GM18867 (cell line): ENCODE measurements around the gene PGS1.

Source experiments
- ATAC-seq: cut with Tn5 transposase; IDR thresholded peaks from one replicate; pipeline ENCODE4 v1.9.1; 2021; ENCODE audit warnings: mild to moderate bottlenecking, moderate library complexity; ENCODE audit not compliant: unreplicated experiment

Gene PGS1

DNA sequence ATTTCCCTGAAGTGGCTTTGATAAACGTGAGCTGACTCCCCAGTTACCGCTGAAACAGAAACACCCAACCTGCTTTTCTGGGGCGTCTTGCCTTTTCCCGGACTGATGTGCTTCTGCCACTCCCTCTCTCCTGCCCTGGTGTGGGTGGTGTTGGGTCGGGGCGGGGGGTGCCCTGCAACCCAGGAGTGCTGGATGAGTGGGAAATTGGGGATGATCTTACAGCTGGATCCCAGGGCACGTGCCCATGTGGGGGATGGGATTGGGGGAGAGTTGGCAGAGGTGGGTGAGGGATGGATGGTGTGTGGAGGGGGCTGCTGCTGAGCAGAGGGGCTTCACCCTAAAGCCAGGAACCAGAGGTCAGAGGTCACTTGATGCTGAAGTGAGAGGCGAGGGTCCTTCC is 28.5 kb downstream of the PGS1 start:
- ATAC-seq: no peak

GRCh38 chr17:78407387-78408000 is 29.0 kb downstream of the PGS1 start:
- ATAC-seq: no peak

- ATAC-seq: no peak
These were observed 30.1 kb downstream of the PGS1 start for GRCh38 chr17:78408476-78409050.

GRCh38 chr17:78409191-78409928 is 30.9 kb downstream of the PGS1 start:
- ATAC-seq: no peak

- ATAC-seq: no peak
These were observed 32.9 kb downstream of the PGS1 start for GRCh38 chr17:78411241-78411857.

GRCh38 chr17:78412403-78412802 is 34.0 kb downstream of the PGS1 start:
- ATAC-seq: no peak

GRCh38 chr17:78414178-78415162 is 36.0 kb downstream of the PGS1 start:
- ATAC-seq: no peak

DNA sequence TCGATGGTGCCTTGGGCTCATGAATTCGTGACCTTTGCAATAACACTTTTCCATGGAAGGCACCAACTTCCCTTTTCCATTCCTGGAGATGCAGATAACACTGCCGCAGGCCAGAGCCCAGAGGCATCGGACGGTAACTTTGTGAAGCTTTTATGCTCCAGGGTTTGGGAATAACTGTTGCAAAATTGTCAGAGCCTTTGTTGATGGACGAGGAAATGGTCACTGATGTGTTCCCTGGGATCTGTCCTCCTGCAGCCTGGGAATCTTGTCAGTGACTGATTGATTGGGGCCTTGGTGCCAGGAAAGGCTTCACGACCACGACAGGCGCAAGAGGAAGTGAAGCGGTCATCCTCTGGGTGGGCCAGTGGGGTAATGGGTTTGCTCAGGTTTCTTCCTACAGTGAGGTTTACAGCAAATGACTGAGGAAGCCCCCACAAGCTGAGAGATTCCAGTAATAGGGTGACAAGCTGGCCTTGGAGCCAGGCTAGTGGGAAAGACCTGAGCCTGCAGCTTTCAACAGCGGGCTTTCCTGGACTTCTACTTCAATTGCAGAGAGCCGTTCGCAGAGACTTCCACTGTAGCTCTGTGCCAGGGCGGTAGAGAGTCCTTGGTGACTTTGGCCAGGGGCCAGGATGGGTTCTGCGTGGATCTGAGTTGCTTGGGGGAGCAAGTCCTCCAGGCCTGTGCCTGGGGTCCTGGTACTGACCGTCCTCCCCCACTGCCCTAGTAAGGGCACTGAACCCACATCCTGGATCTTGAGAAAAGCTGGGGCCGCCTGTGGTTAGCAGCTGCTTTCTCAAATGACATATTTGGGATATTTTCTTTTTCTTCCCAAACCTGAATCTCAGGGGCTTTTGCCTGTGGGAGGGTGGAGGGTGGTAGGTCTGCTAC is 37.6 kb downstream of the PGS1 start:
- no peak for ATAC-seq

GRCh38 chr17:78416791-78417530 is 38.5 kb downstream of the PGS1 start:
- no peak for ATAC-seq

- no peak for ATAC-seq
These were observed 39.1 kb downstream of the PGS1 start for GRCh38 chr17:78417531-78417909.

DNA sequence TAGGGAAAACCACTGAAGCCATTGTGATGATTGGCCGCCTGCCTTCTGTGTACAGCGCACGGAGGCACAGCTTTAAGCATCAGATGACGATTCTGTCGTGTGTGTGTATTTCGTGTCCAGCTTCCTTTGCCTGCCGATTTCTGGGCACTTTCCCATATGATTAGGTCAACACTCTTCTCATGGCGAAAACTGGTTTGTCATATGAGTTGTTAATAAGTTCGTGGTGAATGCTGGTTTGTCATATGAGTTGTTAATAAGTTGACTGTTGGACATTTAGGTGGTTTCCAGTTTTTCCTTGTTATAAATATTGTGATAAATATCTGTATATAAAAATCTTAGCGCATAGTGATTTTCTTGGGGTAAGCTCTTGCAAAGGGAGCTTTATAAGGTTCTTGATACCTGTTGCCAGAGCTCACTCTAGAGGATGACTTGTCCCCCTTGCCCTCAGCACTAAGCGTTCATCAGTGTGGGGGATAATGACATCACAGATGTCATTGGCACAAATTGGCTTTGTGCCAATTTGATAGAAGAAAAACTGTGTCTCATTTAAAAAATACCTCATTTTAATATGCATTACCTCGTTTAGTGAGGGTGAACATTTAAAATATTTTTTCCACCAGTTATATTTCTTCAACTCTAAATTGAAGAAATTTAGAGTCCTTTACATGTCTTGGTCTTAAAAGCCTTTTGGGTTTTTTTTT is 40.0 kb downstream of the PGS1 start:
- no peak for ATAC-seq

DNA sequence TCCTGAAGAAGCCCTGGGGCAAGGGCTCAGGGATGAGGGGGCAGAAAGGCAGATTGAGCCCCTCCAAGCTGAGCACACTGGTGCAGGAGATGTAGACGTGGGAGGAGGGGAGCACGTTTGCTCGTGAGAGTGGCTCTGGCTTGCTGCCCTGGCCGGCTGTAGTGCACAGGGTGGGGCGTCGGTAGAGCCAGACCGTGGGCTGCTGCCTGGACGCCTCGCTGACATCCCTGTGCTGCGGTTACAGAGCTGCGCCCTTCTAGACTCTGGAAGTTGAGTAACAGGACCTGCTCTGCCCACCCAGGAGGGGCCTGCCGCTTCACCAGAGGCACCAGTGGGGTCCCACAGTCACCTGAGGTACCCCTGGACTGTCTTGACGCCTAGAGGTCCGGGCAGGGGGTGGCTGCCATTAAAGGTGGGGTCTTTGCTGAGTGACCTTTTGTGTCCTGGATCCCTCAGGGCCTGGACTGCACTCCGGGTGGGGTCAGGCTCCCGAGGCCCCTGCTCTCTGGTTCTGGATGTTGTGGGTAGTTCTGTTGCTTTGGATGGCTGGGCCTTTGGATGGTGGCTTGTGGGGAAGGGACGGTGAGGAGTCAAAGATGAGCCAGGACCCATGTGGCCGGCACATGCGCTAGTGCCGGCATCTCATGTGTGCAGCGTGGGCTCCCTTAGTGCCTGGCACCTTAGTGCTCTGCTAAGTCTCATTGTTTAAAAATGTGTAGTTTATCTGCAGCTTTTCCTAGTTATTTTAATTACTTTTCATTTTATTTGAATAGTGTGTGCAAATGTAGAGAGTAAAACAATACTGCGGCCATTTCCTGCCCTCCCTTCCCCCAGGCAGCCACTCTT is 41.7 kb downstream of the PGS1 start:
- ATAC-seq: no peak

DNA sequence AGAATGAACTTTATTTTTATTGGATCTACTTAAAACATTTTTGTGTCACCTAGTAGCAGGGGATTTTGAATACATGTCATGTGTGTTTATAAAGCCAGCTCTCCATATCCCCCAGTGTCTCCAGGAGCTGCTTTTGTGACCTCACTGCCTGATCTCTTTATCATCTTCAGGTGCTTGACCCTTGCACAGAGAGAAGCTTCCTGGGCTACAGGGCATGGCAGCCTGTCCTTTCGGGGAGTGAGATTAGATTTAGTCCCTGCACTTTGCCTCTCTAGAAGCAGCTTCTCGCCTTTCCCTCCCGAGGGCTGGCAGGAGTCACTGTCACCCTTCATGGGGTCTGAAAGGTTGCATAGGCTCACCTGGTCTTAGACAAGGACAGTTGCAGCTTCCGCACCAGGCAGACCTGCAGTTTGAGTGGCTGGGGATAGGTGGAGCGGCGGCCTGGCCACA is 42.7 kb downstream of the PGS1 start:
- ATAC-seq: no peak

GRCh38 chr17:78421534-78422266 is 43.3 kb downstream of the PGS1 start:
- no peak for ATAC-seq

GRCh38 chr17:78422267-78422605 is 43.8 kb downstream of the PGS1 start:
- no peak for ATAC-seq

GRCh38 chr17:78422872-78423588 is 44.6 kb downstream of the PGS1 start:
- ATAC-seq: no peak
